BJ (cell line): ENCODE measurements around the gene FAM131B. TPM values are rescaled to one million over a fixed set of nuclear protein-coding genes. Genes with fewer than 3 reads are reported as not detected.
"Not testable (repeated sequence)": the region's sequence is repeated elsewhere in the genome, so short reads cannot be mapped to it uniquely, and the experiment has no call there.

Source experiments
- CTCF ChIA-PET: fragments of 350-600 bp; formaldehyde crosslinking; extraction: SDS; loops from one replicate; lab custom pipeline; 2021; ENCODE audit warnings: antibody characterized with exemption, inconsistent platforms; lab: Yijun Ruan, JAX
- POLR2A ChIA-PET: fragments of 300-600 bp; sonication (Branson Sonifier 250); formaldehyde crosslinking; extraction: SDS; loops from one replicate; lab custom pipeline; 2021; ENCODE audit warnings: antibody characterized with exemption; lab: Charles Lee
- DNase-seq: peaks from one replicate; pipeline ENCODE4 v3.0.0-alpha.2; 2011; ENCODE audit warnings: low read depth
- H3K27me3 ChIP-seq: 2 replicates; pipeline ENCODE4 v1.6.0; 2011; ENCODE audit warnings: low read length; ENCODE audit not compliant: control insufficient read depth, insufficient read depth
- H3K36me3 ChIP-seq: 2 replicates; pipeline ENCODE4 v1.5.1; 2011; ENCODE audit warnings: low read length; ENCODE audit not compliant: control insufficient read depth, insufficient read depth
- H3K4me3 ChIP-seq: 2 replicates; pipeline ENCODE4 v1.5.1; 2011; ENCODE audit warnings: low read depth, mild to moderate bottlenecking, control low read depth, low read length
- CTCF ChIP-seq: IDR thresholded peaks from 2 replicates; pipeline ENCODE4 v1.5.1; 2011; ENCODE audit warnings: low read depth, mild to moderate bottlenecking, control low read depth, inconsistent platforms, low read length, moderate library complexity; ENCODE audit not compliant: insufficient read depth
- polyA plus RNA-seq: library from polyadenylated mRNA; depleted of rRNA; stranded (reverse); fragments of >200 nt; gene quantifications from 2 replicates; pipeline ENCODE4 v1.2.3, GENCODE V29; 2011

Gene FAM131B
- polyA plus RNA-seq, 1 experiment, result 2.9 TPM

GRCh38 chr7:143394068-143394467, 31.6 kb upstream of the FAM131B start:
- no peaks in the 10 kb centered on the region for H3K27me3 ChIP-seq
- no peak overlapping the region for H3K4me3 ChIP-seq
- no peak for DNase-seq
- peaks cover 23% of the 10 kb centered on the region for H3K36me3 ChIP-seq
- no peak for TF ChIP-seq CTCF
- CTCF ChIA-PET, result interaction anchor here (1.9 to 2.7 kb wide), 3 partner anchors 10 to 154 kb away, joined by 6 to 12 read pairs (median 6); no protein-coding TSS in a partner anchor
- POLR2A ChIA-PET, result interaction anchor here (0.5 kb wide), 1 partner anchor 98 kb away, joined by 6 read pairs; no protein-coding TSS in a partner anchor

- Histone ChIP-seq H3K4me3 (no peak overlapping the region), H3K36me3 (peaks cover 29% of the 10 kb centered on the region), H3K27me3 (no peaks in the 10 kb centered on the region)
- no peak for DNase-seq
- no peak for TF ChIP-seq CTCF
- CTCF ChIA-PET, result interaction anchor here (0.7 to 2.7 kb wide), 4 partner anchors 9 to 153 kb away, joined by 3 to 12 read pairs (median 6); no protein-coding TSS in a partner anchor
- POLR2A ChIA-PET, result interaction anchor here (0.5 kb wide), 1 partner anchor 97 kb away, joined by 6 read pairs; no protein-coding TSS in a partner anchor
Observed at GRCh38 chr7:143393267-143394041, 30.9 kb upstream of the FAM131B start.

- H3K36me3 ChIP-seq, result peaks cover 34% of the 10 kb centered on the region
- TF ChIP-seq CTCF, result no peak
- CTCF ChIA-PET, result interaction anchor here (0.6 to 2.7 kb wide), 6 partner anchors 9 to 152 kb away, joined by 3 to 12 read pairs (median 5); no protein-coding TSS in a partner anchor
- POLR2A ChIA-PET, result no interaction called here
- H3K4me3 ChIP-seq, result no peak overlapping the region
- no peak for DNase-seq
- no peaks in the 10 kb centered on the region for H3K27me3 ChIP-seq
Observed at GRCh38 chr7:143392875-143393266, 30.4 kb upstream of the FAM131B start.

- ChIA-PET POLR2A (interaction anchor here (0.5 to 1.0 kb wide), 3 partner anchors 349 to 931 kb away, joined by 3 to 4 read pairs (median 3); no protein-coding TSS in a partner anchor), CTCF (interaction anchor here (0.6 to 2.7 kb wide), 6 partner anchors 8 to 152 kb away, joined by 3 to 12 read pairs (median 6); no protein-coding TSS in a partner anchor)
- not testable (repeated sequence) for H3K27me3 ChIP-seq, H3K4me3 ChIP-seq, DNase-seq
- H3K36me3 ChIP-seq, result peaks cover 38% of the 10 kb centered on the region
Observed at GRCh38 chr7:143392427-143392826, 29.9 kb upstream of the FAM131B start.

GRCh38 chr7:143391462-143392404, 29.2 kb upstream of the FAM131B start:
- H3K27me3 ChIP-seq, result no peaks in the 10 kb centered on the region
- H3K36me3 ChIP-seq, result peaks cover 41% of the 10 kb centered on the region
- no peak overlapping the region for H3K4me3 ChIP-seq
- ChIA-PET CTCF (interaction anchor here (0.6 to 2.7 kb wide), 7 partner anchors 11 to 151 kb away, joined by 3 to 12 read pairs (median 4); no protein-coding TSS in a partner anchor), POLR2A (interaction anchor here (0.5 to 1.0 kb wide), 3 partner anchors 348 to 930 kb away, joined by 3 to 4 read pairs (median 3); no protein-coding TSS in a partner anchor)
- peak; percentile 41 for DNase-seq
- TF ChIP-seq CTCF, result no peak
